DOHH2 (cell line): ENCODE data around the gene DOCK10.

Experiments
- H3F3A ChIP-seq: fragments of 200-600 bp; sonication (generic), shearing (Covaris generic); 2 replicates; pipeline ENCODE4 v1.6.0; 2016; ENCODE audit warnings: antibody characterized with exemption, mild to moderate bottlenecking; ENCODE audit not compliant: control insufficient read depth, insufficient read depth
- H3K27ac ChIP-seq: fragments of 200-600 bp; sonication (generic); 2 replicates; pipeline ENCODE4 v1.5.1; 2014; ENCODE audit warnings: low read depth, mild to moderate bottlenecking, low read length, moderate library complexity
- H3K27me3 ChIP-seq: fragments of 200-600 bp; sonication (generic); 2 replicates; pipeline ENCODE4 v1.6.1; 2014; ENCODE audit warnings: mild to moderate bottlenecking, low read length, mixed read lengths; ENCODE audit not compliant: control insufficient read depth
- H3K36me3 ChIP-seq: fragments of 200-600 bp; sonication (generic); 2 replicates; pipeline ENCODE4 v1.6.1; 2014; ENCODE audit warnings: mild to moderate bottlenecking, low read length, moderate library complexity, mixed read lengths; ENCODE audit not compliant: control insufficient read depth
- H3K4me1 ChIP-seq: fragments of 200-600 bp; sonication (generic); 2 replicates; pipeline ENCODE4 v1.6.1; 2014; ENCODE audit warnings: mild to moderate bottlenecking, low read length, mixed read lengths; ENCODE audit not compliant: control insufficient read depth
- H3K4me2 ChIP-seq: fragments of 200-600 bp; sonication (generic); 2 replicates; pipeline ENCODE4 v1.6.0; 2014; ENCODE audit warnings: mild to moderate bottlenecking, low read length, moderate library complexity
- H3K4me3 ChIP-seq: fragments of 200-600 bp; sonication (generic); 2 replicates; pipeline ENCODE4 v1.5.1; 2014; ENCODE audit warnings: mild to moderate bottlenecking, low read length, mixed read lengths
- H3K79me2 ChIP-seq: fragments of 200-600 bp; sonication (generic); 2 replicates; pipeline ENCODE4 v1.6.1; 2014; ENCODE audit warnings: mild to moderate bottlenecking, low read length, mixed read lengths; ENCODE audit not compliant: control insufficient read depth
- H3K9me2 ChIP-seq: fragments of 200-600 bp; sonication (generic); replicated peaks from 2 replicates; pipeline ENCODE4 v1.6.1; 2014; ENCODE audit warnings: mild to moderate bottlenecking, low read length, mixed read lengths; ENCODE audit not compliant: control insufficient read depth
- H3K9me3 ChIP-seq: fragments of 200-600 bp; sonication (generic); 2 replicates; pipeline ENCODE4 v1.6.1; 2014; ENCODE audit warnings: antibody characterized with exemption, low read length, mixed read lengths; ENCODE audit not compliant: control insufficient read depth, insufficient read depth
- H4K20me1 ChIP-seq: fragments of 200-600 bp; sonication (generic); 2 replicates; pipeline ENCODE4 v1.6.0; 2014; ENCODE audit warnings: low read depth, mild to moderate bottlenecking, antibody characterized with exemption, low read length, moderate library complexity; ENCODE audit not compliant: control insufficient read depth, insufficient read depth
- EZH2phosphoT487 ChIP-seq: fragments of 200-600 bp; sonication (generic); IDR thresholded peaks from 2 replicates; pipeline ENCODE4 v1.6.1; 2017; ENCODE audit warnings: borderline replicate concordance, mild to moderate bottlenecking, antibody characterized with exemption, low read length, moderate library complexity, mixed read lengths
- TF ChIP-seq, protein P1 (sequence below): fragments of 200-600 bp; sonication (generic); IDR thresholded peaks from one replicate; pipeline ENCODE4 v1.5.1; 2014; ENCODE audit warnings: antibody characterized with exemption, mild to moderate bottlenecking, low read depth, low read length; ENCODE audit not compliant: poor library complexity, severe bottlenecking

The DOCK10 gene

GRCh38 chr2:224927646-224928173 lies 114.6 kb downstream of the DOCK10 start:
- Histone ChIP-seq H3K27me3 (no peaks in the 10 kb centered on the region), H3K79me2 (no peaks in the 10 kb centered on the region), H3K9me2 (no peaks in the 10 kb centered on the region), H3K27ac (no peak overlapping the region), H3K36me3 (no peaks in the 10 kb centered on the region), H4K20me1 (no peaks in the 10 kb centered on the region), H3K4me3 (no peak overlapping the region), H3K4me1 (peaks cover 4% of the 10 kb centered on the region; the same call in 1 of the 2 replicates), H3F3A (no peaks in the 10 kb centered on the region), H3K4me2 (no peak overlapping the region), H3K9me3 (no peaks in the 10 kb centered on the region)
- TF ChIP-seq, protein P1, sequence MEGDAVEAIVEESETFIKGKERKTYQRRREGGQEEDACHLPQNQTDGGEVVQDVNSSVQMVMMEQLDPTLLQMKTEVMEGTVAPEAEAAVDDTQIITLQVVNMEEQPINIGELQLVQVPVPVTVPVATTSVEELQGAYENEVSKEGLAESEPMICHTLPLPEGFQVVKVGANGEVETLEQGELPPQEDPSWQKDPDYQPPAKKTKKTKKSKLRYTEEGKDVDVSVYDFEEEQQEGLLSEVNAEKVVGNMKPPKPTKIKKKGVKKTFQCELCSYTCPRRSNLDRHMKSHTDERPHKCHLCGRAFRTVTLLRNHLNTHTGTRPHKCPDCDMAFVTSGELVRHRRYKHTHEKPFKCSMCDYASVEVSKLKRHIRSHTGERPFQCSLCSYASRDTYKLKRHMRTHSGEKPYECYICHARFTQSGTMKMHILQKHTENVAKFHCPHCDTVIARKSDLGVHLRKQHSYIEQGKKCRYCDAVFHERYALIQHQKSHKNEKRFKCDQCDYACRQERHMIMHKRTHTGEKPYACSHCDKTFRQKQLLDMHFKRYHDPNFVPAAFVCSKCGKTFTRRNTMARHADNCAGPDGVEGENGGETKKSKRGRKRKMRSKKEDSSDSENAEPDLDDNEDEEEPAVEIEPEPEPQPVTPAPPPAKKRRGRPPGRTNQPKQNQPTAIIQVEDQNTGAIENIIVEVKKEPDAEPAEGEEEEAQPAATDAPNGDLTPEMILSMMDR, result no peak
- TF ChIP-seq EZH2phosphoT487, result no peak

- TF ChIP-seq, protein P1, result no peak
- TF ChIP-seq EZH2phosphoT487, result no peak
- H3K27ac ChIP-seq, result no peak overlapping the region
- peaks cover 11% of the 10 kb centered on the region for H3K4me1 ChIP-seq
- H3K9me3 ChIP-seq, result no peaks in the 10 kb centered on the region
- no peaks in the 10 kb centered on the region for H3F3A ChIP-seq
- no peak overlapping the region for H3K4me2 ChIP-seq
- no peaks in the 10 kb centered on the region for H3K36me3 ChIP-seq
- no peaks in the 10 kb centered on the region for H3K9me2 ChIP-seq
- no peaks in the 10 kb centered on the region for H3K27me3 ChIP-seq
- H4K20me1 ChIP-seq, result no peaks in the 10 kb centered on the region
- H3K4me3 ChIP-seq, result no peak overlapping the region
- no peaks in the 10 kb centered on the region for H3K79me2 ChIP-seq
Observed at GRCh38 chr2:224927011-224927410, 115.3 kb downstream of the DOCK10 start.

DNA sequence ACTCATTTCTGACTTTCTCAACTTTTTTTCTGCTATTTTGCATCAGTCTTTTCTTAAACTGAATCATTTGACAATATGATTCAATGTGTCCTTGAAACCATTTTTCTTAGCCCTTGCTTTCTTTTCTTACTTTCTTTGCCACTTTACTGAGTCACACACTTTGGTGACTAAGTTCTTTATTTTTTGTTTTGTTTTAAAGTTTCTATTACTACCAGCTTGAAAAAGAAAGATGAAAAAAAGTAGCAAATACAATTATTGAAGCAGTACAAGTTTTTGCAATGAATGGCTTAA lies 116.5 kb downstream of the DOCK10 start:
- no peak overlapping the region for H3K4me3 ChIP-seq
- TF ChIP-seq, protein P1, result no peak
- no peak for TF ChIP-seq EZH2phosphoT487
- no peaks in the 10 kb centered on the region for H3F3A ChIP-seq
- H3K27ac ChIP-seq, result no peak overlapping the region
- H3K9me2 ChIP-seq, result no peaks in the 10 kb centered on the region
- H3K4me1 ChIP-seq, result peaks cover 17% of the 10 kb centered on the region
- H3K4me2 ChIP-seq, result no peak overlapping the region
- H3K9me3 ChIP-seq, result no peaks in the 10 kb centered on the region
- no peaks in the 10 kb centered on the region for H4K20me1 ChIP-seq
- no peaks in the 10 kb centered on the region for H3K36me3 ChIP-seq
- no peaks in the 10 kb centered on the region for H3K79me2 ChIP-seq
- H3K27me3 ChIP-seq, result no peaks in the 10 kb centered on the region
